ENCODE data around the gene GGA3.

GGA3 gene

GRCh38 chr17:75246404-75246803 lies 15.0 kb downstream of the GGA3 start:
- H3K4me3 ChIP-seq (ENCODE audit: insufficient read depth, low read depth, low read length, poor library complexity, severe bottlenecking) = no peak overlapping the region
- peaks cover 38% of the 10 kb centered on the region for H3K36me3 ChIP-seq (ENCODE audit: control insufficient read depth, insufficient read depth, low read length)
- H3K9me3 ChIP-seq (ENCODE audit: control insufficient read depth, low read length) = no peaks in the 10 kb centered on the region
- peaks cover 26% of the 10 kb centered on the region for H3K4me1 ChIP-seq (ENCODE audit: control insufficient read depth, insufficient read depth, low read length, poor library complexity, severe bottlenecking)
- DNase-seq = no peak
- H3K27me3 ChIP-seq (replicated peaks; ENCODE audit: control insufficient read depth, insufficient read depth, low read length, poor library complexity, severe bottlenecking) = no peaks in the 10 kb centered on the region
- H3K27ac ChIP-seq (ENCODE audit: insufficient read depth, low read length, poor library complexity, severe bottlenecking) = no peak overlapping the region

GRCh38 chr17:75245011-75245410 lies 16.4 kb downstream of the GGA3 start:
- Histone ChIP-seq H3K36me3 (ENCODE audit: control insufficient read depth, insufficient read depth, low read length) (peaks cover 52% of the 10 kb centered on the region), H3K27me3 (replicated peaks; ENCODE audit: control insufficient read depth, insufficient read depth, low read length, poor library complexity, severe bottlenecking) (no peaks in the 10 kb centered on the region), H3K9me3 (ENCODE audit: control insufficient read depth, low read length) (no peaks in the 10 kb centered on the region), H3K4me1 (ENCODE audit: control insufficient read depth, insufficient read depth, low read length, poor library complexity, severe bottlenecking) (peaks cover 33% of the 10 kb centered on the region), H3K27ac (ENCODE audit: insufficient read depth, low read length, poor library complexity, severe bottlenecking) (no peak overlapping the region), H3K4me3 (ENCODE audit: insufficient read depth, low read depth, low read length, poor library complexity, severe bottlenecking) (no peak overlapping the region)
- no peak for DNase-seq

- Histone ChIP-seq H3K9me3 (ENCODE audit: control insufficient read depth, low read length) (no peaks in the 10 kb centered on the region), H3K36me3 (ENCODE audit: control insufficient read depth, insufficient read depth, low read length) (peaks cover 56% of the 10 kb centered on the region), H3K27me3 (replicated peaks; ENCODE audit: control insufficient read depth, insufficient read depth, low read length, poor library complexity, severe bottlenecking) (no peaks in the 10 kb centered on the region), H3K4me3 (ENCODE audit: insufficient read depth, low read depth, low read length, poor library complexity, severe bottlenecking) (no peak overlapping the region), H3K4me1 (ENCODE audit: control insufficient read depth, insufficient read depth, low read length, poor library complexity, severe bottlenecking) (peaks cover 33% of the 10 kb centered on the region), H3K27ac (ENCODE audit: insufficient read depth, low read length, poor library complexity, severe bottlenecking) (peak overlapping the region; percentile 67)
- no peak for DNase-seq
Measured at GRCh38 chr17:75244133-75244866, 17.1 kb downstream of the GGA3 start.

GRCh38 chr17:75242461-75243042 lies 18.9 kb downstream of the GGA3 start:
- Histone ChIP-seq H3K4me3 (ENCODE audit: insufficient read depth, low read depth, low read length, poor library complexity, severe bottlenecking) (no peak overlapping the region), H3K27ac (ENCODE audit: insufficient read depth, low read length, poor library complexity, severe bottlenecking) (peak overlapping the region; percentile 67), H3K36me3 (ENCODE audit: control insufficient read depth, insufficient read depth, low read length) (peaks cover 73% of the 10 kb centered on the region), H3K9me3 (ENCODE audit: control insufficient read depth, low read length) (no peaks in the 10 kb centered on the region), H3K4me1 (ENCODE audit: control insufficient read depth, insufficient read depth, low read length, poor library complexity, severe bottlenecking) (peaks cover 33% of the 10 kb centered on the region), H3K27me3 (replicated peaks; ENCODE audit: control insufficient read depth, insufficient read depth, low read length, poor library complexity, severe bottlenecking) (no peaks in the 10 kb centered on the region)
- DNase-seq = peak; percentile 34 to 62 (median 41)

- Histone ChIP-seq H3K27ac (ENCODE audit: insufficient read depth, low read length, poor library complexity, severe bottlenecking) (peak overlapping the region; percentile 67), H3K4me3 (ENCODE audit: insufficient read depth, low read depth, low read length, poor library complexity, severe bottlenecking) (no peak overlapping the region)
Measured at GRCh38 chr17:75241996-75242460, 19.4 kb downstream of the GGA3 start.

GRCh38 chr17:75241502-75241901 lies 19.9 kb downstream of the GGA3 start:
- Histone ChIP-seq H3K36me3 (ENCODE audit: control insufficient read depth, insufficient read depth, low read length) (peaks cover 82% of the 10 kb centered on the region), H3K4me3 (ENCODE audit: insufficient read depth, low read depth, low read length, poor library complexity, severe bottlenecking) (no peak overlapping the region), H3K4me1 (ENCODE audit: control insufficient read depth, insufficient read depth, low read length, poor library complexity, severe bottlenecking) (peaks cover 33% of the 10 kb centered on the region), H3K9me3 (ENCODE audit: control insufficient read depth, low read length) (no peaks in the 10 kb centered on the region), H3K27ac (ENCODE audit: insufficient read depth, low read length, poor library complexity, severe bottlenecking) (peak overlapping the region; percentile 44), H3K27me3 (replicated peaks; ENCODE audit: control insufficient read depth, insufficient read depth, low read length, poor library complexity, severe bottlenecking) (no peaks in the 10 kb centered on the region)
- DNase-seq = no peak

More at GRCh38 chr17:75241996-75242460, 19.4 kb downstream of the GGA3 start:
- H3K4me1 ChIP-seq (ENCODE audit: control insufficient read depth, insufficient read depth, low read length, poor library complexity, severe bottlenecking) = peaks cover 33% of the 10 kb centered on the region
- no peaks in the 10 kb centered on the region for H3K9me3 ChIP-seq (ENCODE audit: control insufficient read depth, low read length)
- H3K27me3 ChIP-seq (replicated peaks; ENCODE audit: control insufficient read depth, insufficient read depth, low read length, poor library complexity, severe bottlenecking) = no peaks in the 10 kb centered on the region
- peaks cover 78% of the 10 kb centered on the region for H3K36me3 ChIP-seq (ENCODE audit: control insufficient read depth, insufficient read depth, low read length)
- DNase-seq = no peak

GRCh38 chr17:75241143-75241430 lies 20.3 kb downstream of the GGA3 start:
- Histone ChIP-seq H3K9me3 (ENCODE audit: control insufficient read depth, low read length) (no peaks in the 10 kb centered on the region), H3K27ac (ENCODE audit: insufficient read depth, low read length, poor library complexity, severe bottlenecking) (no peak overlapping the region), H3K27me3 (replicated peaks; ENCODE audit: control insufficient read depth, insufficient read depth, low read length, poor library complexity, severe bottlenecking) (no peaks in the 10 kb centered on the region), H3K4me3 (ENCODE audit: insufficient read depth, low read depth, low read length, poor library complexity, severe bottlenecking) (no peak overlapping the region), H3K4me1 (ENCODE audit: control insufficient read depth, insufficient read depth, low read length, poor library complexity, severe bottlenecking) (peaks cover 33% of the 10 kb centered on the region), H3K36me3 (ENCODE audit: control insufficient read depth, insufficient read depth, low read length) (peaks cover 82% of the 10 kb centered on the region)
- no peak for DNase-seq

GRCh38 chr17:75240394-75241142 lies 20.8 kb downstream of the GGA3 start:
- Histone ChIP-seq H3K4me1 (ENCODE audit: control insufficient read depth, insufficient read depth, low read length, poor library complexity, severe bottlenecking) (peaks cover 33% of the 10 kb centered on the region), H3K27ac (ENCODE audit: insufficient read depth, low read length, poor library complexity, severe bottlenecking) (no peak overlapping the region), H3K4me3 (ENCODE audit: insufficient read depth, low read depth, low read length, poor library complexity, severe bottlenecking) (no peak overlapping the region), H3K27me3 (replicated peaks; ENCODE audit: control insufficient read depth, insufficient read depth, low read length, poor library complexity, severe bottlenecking) (no peaks in the 10 kb centered on the region), H3K36me3 (ENCODE audit: control insufficient read depth, insufficient read depth, low read length) (peaks cover 81% of the 10 kb centered on the region), H3K9me3 (ENCODE audit: control insufficient read depth, low read length) (no peaks in the 10 kb centered on the region)
- DNase-seq = no peak

GRCh38 chr17:75239778-75240393 lies 21.5 kb downstream of the GGA3 start:
- peaks cover 33% of the 10 kb centered on the region for H3K4me1 ChIP-seq (ENCODE audit: control insufficient read depth, insufficient read depth, low read length, poor library complexity, severe bottlenecking)
- H3K9me3 ChIP-seq (ENCODE audit: control insufficient read depth, low read length) = no peaks in the 10 kb centered on the region

More at GRCh38 chr17:75239778-75240393, 21.5 kb downstream of the GGA3 start:
- no peak for DNase-seq
- Histone ChIP-seq H3K36me3 (ENCODE audit: control insufficient read depth, insufficient read depth, low read length) (peaks cover 81% of the 10 kb centered on the region), H3K27me3 (replicated peaks; ENCODE audit: control insufficient read depth, insufficient read depth, low read length, poor library complexity, severe bottlenecking) (no peaks in the 10 kb centered on the region), H3K27ac (ENCODE audit: insufficient read depth, low read length, poor library complexity, severe bottlenecking) (peak overlapping the region; percentile 11), H3K4me3 (ENCODE audit: insufficient read depth, low read depth, low read length, poor library complexity, severe bottlenecking) (no peak overlapping the region)

All from effector memory CD4-positive, alpha-beta T cell (primary cell).